Natural killer cell (primary cell): ENCODE measurements around the gene KY. TPM values are rescaled to one million over a fixed set of nuclear protein-coding genes. Genes with fewer than 3 reads are reported as not detected.
"Not testable (repeated sequence)": the region's sequence is repeated elsewhere in the genome, so short reads cannot be mapped to it uniquely, and the experiment has no call there.

Experiments used
- ATAC-seq, 3 donors: fragments of 150-1000 bp in 2 of 3; fragments of 200-7000 bp in 1 of 3; cut with Tn5 transposase; 1 replicate in 1 of 3; 2 replicates in 2 of 3; pipeline ENCODE4 v1.10.0; 2021; ENCODE audit warnings: mild to moderate bottlenecking in 2 of 3, moderate library complexity in 2 of 3
- DNase-seq, 2 donors: peaks; one replicate each; pipeline versions ENCODE4 v3.0.0 to v3.0.0-alpha.2; 2013 to 2021; ENCODE audit warnings: mixed read lengths in 1 of 2
- H3K27ac ChIP-seq: one replicate; pipeline ENCODE4 v1.5.1; 2013; ENCODE audit warnings: mild to moderate bottlenecking, low read length
- H3K27me3 ChIP-seq: one replicate; pipeline ENCODE4 v1.6.1; 2013; ENCODE audit warnings: low read length; ENCODE audit not compliant: control insufficient read depth, insufficient read depth
- H3K36me3 ChIP-seq: one replicate; pipeline ENCODE4 v1.6.1; 2013; ENCODE audit warnings: low read length; ENCODE audit not compliant: control insufficient read depth, insufficient read depth
- H3K4me1 ChIP-seq: one replicate; pipeline ENCODE4 v1.6.1; 2013; ENCODE audit warnings: low read length; ENCODE audit not compliant: control insufficient read depth, insufficient read depth
- H3K4me3 ChIP-seq: one replicate; pipeline ENCODE4 v1.5.1; 2013; ENCODE audit warnings: low read length
- H3K9me3 ChIP-seq: one replicate; pipeline ENCODE4 v1.6.1; 2013; ENCODE audit warnings: low read length; ENCODE audit not compliant: control insufficient read depth, insufficient read depth
- H3K27ac Mint-ChIP-seq, 2 donors: one replicate each; pipeline ENCODE4 v1.8.0; 2022; ENCODE audit warnings: mild to moderate bottlenecking in 2 of 2, mixed read lengths in 2 of 2, moderate library complexity in 1 of 2
- H3K27me3 Mint-ChIP-seq, 2 donors: one replicate each; pipeline ENCODE4 v1.8.0; 2022; ENCODE audit warnings: low read depth in 2 of 2, mixed read lengths in 2 of 2
- H3K36me3 Mint-ChIP-seq: one replicate; pipeline ENCODE4 v1.8.0; 2022; ENCODE audit warnings: mixed read lengths
- H3K4me1 Mint-ChIP-seq, 2 donors: one replicate each; pipeline ENCODE4 v1.8.0; 2022; ENCODE audit warnings: mixed read lengths in 2 of 2
- H3K4me3 Mint-ChIP-seq: one replicate; pipeline ENCODE4 v1.8.0; 2022; ENCODE audit warnings: mild to moderate bottlenecking, moderate library complexity, mixed read lengths
- H3K9me3 Mint-ChIP-seq, 2 donors: one replicate each; pipeline ENCODE4 v1.8.0; 2022; ENCODE audit warnings: mixed read lengths in 2 of 2
- WGBS: methylation state at CpG from one replicate; pipeline ENCODE4 v1.1.7; 2013; ENCODE audit warnings: missing lambda C conversion rate; ENCODE audit not compliant: insufficient coverage; 5-methylcytosine and 5-hydroxymethylcytosine counted together
- intact Hi-C: fragments of 100-400 bp; cut with micrococcal nuclease; formaldehyde crosslinking; loops from one replicate; pipeline ENCODE4 v1.14.2; 2022
- total RNA-seq, 4 donors: library from RNA; stranded (reverse); fragments of 120-200 nt in 1 of 4; gene quantifications; one replicate each; pipeline versions ENCODE4 v1.2.3 to v1.2.4, GENCODE V29; 2013 to 2022
- TF ChIP-seq, protein P1 (sequence below): fragments of 200-600 bp; IDR thresholded peaks from one replicate; pipeline ENCODE4 v1.8.0; 2022; ENCODE audit warnings: antibody characterized with exemption

KY gene
- total RNA-seq, 3 donors from 2014 or later (not counting 1 experiment from before 2014, with no cell fraction given) = 0.15 TPM; not detected in 2

DNA sequence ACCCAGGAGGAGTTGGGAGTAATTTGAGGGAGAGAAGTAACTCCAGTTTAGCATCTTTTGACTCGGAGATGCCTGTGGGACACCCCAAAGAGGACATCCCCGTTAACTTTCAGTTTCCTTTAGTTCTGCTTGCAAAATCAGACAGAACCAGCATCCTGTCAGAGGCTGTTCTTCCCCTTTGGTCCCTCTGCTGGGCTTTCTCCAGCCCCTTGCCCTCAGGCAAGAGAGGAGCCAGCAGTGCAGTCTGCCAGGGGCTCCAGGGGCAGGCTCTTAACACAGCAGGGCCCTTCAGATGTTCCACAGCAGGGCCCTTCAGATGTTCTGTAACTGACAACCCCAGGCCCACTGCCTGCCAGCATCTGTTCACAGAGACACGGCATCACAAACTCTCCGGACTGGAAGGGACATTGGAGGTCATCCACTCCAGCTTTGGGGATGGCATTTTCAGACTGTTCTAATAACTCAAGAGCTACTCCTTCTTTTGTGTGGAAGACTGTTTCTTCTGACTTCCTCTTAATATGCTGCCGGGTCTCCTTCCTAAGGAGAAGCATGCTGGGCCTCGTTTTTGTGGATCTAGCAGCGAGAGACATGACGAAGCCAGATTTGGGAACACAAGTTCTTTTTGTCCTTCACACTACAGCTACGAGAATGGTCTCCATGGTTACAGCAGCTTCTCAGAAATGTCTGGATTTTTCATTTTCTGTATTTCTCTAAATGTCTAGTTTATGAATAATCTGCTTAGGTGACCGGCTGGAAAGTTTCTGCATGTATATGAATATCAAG lies 51.9 kb downstream of the KY start:
- peaks cover 6% of the 10 kb centered on the region for H3K4me1 ChIP-seq
- ATAC-seq = no peak
- no peak for DNase-seq
- no peak overlapping the region for H3K4me3 Mint-ChIP-seq
- H3K27me3 Mint-ChIP-seq = peaks cover 0 to 4% of the 10 kb centered on the region in 2 donors
- no peak overlapping the region for H3K4me3 ChIP-seq
- no peaks in the 10 kb centered on the region for H3K36me3 Mint-ChIP-seq
- no peaks in the 10 kb centered on the region for H3K27me3 ChIP-seq
- peaks cover 0 to 5% of the 10 kb centered on the region in 2 donors for H3K4me1 Mint-ChIP-seq
- no peaks in the 10 kb centered on the region for H3K36me3 ChIP-seq
- WGBS = 72% methylated on average over 9 of the region's 10 CpGs
- no peak overlapping the region for H3K27ac Mint-ChIP-seq
- intact Hi-C loops = no loop called here
- no peaks in the 10 kb centered on the region for H3K9me3 ChIP-seq
- TF ChIP-seq, protein P1, sequence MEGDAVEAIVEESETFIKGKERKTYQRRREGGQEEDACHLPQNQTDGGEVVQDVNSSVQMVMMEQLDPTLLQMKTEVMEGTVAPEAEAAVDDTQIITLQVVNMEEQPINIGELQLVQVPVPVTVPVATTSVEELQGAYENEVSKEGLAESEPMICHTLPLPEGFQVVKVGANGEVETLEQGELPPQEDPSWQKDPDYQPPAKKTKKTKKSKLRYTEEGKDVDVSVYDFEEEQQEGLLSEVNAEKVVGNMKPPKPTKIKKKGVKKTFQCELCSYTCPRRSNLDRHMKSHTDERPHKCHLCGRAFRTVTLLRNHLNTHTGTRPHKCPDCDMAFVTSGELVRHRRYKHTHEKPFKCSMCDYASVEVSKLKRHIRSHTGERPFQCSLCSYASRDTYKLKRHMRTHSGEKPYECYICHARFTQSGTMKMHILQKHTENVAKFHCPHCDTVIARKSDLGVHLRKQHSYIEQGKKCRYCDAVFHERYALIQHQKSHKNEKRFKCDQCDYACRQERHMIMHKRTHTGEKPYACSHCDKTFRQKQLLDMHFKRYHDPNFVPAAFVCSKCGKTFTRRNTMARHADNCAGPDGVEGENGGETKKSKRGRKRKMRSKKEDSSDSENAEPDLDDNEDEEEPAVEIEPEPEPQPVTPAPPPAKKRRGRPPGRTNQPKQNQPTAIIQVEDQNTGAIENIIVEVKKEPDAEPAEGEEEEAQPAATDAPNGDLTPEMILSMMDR = no peak
- no peak overlapping the region for H3K27ac ChIP-seq
- no peaks in the 10 kb centered on the region for H3K9me3 Mint-ChIP-seq

DNA sequence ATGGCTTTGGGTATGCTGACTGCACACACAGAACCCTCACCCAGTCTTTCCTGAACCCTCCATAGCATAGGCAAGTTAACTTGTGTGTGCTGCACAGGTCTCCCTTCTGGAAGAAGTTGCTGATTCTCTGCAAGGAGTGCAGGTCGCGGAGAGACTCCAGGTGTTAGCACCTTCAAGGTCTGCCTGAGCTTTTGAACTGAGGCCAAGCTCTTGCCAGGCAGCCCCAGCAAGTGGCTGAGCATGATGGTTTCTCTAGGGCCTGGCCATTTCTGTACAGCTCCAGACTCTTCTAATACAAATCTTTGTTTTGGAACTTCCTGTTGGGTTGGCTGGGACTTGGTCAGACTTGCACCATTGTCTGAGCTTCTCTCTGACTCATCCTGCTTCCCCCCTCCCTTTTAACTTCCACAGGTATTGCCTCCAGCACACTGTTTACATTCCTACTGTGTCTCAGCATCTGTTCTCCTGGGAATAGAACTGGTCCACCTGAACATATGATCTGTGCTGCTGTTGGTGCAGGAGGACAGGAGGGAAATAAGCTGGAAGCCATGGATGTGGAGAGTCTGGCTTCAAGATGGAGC lies 53.3 kb downstream of the KY start:
- Histone ChIP-seq H3K27me3 (no peaks in the 10 kb centered on the region), H3K9me3 (no peaks in the 10 kb centered on the region), H3K4me1 (peaks cover 6% of the 10 kb centered on the region), H3K36me3 (no peaks in the 10 kb centered on the region), H3K27ac (no peak overlapping the region), H3K4me3 (no peak overlapping the region)
- intact Hi-C loops = no loop called here
- TF ChIP-seq, protein P1 = no peak
- no peak for DNase-seq
- no peak for ATAC-seq
- Mint-ChIP-seq H3K27ac (no peak overlapping the region), H3K27me3 (peaks cover 0 to 4% of the 10 kb centered on the region in 2 donors), H3K36me3 (no peaks in the 10 kb centered on the region), H3K4me1 (peaks cover 0 to 5% of the 10 kb centered on the region in 2 donors), H3K9me3 (no peaks in the 10 kb centered on the region), H3K4me3 (no peak overlapping the region)
- 73% methylated on average over 2 of the region's 2 CpGs for WGBS

DNA sequence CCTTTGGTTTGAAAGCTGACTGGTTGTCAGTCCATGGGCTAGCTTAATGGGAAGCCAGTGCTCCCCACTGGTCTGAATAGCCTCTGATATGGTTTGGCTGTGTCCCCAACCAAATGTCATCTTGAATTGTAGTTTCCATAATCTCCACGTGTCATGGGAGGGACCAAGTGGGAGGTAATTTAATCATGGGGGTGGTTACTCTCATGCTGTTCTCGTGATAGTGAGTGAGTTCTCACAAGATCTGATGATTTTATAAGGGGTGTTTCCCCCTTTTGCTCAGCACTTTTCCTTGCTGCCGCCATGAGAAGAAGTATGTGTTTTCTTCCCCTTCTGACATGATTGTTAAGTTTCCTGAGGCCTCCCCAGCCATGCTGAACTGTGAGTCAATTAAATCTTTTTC lies 55.8 kb downstream of the KY start:
- H3K27ac ChIP-seq, H3K9me3 Mint-ChIP-seq, H3K4me1 Mint-ChIP-seq, H3K4me3 ChIP-seq, H3K36me3 ChIP-seq, H3K4me3 Mint-ChIP-seq, H3K27me3 Mint-ChIP-seq, DNase-seq, intact Hi-C loops, H3K27me3 ChIP-seq, H3K9me3 ChIP-seq, H3K36me3 Mint-ChIP-seq, ATAC-seq, H3K27ac Mint-ChIP-seq, H3K4me1 ChIP-seq: not testable (repeated sequence)
- WGBS = 65% methylated on average over 3 of the region's 3 CpGs

DNA sequence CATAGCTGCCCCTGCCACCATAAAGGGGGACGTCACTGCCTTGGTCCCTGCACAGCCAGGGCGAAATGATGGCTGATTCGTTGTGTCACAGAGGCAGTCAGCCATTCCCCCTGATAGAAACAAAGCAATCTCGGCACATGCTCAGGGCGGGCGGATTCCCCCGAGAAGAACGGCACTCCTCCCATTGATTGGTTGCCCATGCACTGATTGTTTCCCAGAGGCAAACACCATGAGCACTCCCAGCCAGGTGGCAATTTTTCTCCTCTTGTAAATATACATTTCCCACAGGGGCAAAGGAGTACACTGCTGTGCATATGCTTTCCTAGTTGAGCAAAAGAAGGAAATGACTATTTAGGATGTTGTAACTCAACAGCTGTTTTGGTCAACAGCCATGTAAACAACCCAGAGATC lies 56.5 kb downstream of the KY start:
- ATAC-seq (no peak), DNase-seq (no peak)
- H3K9me3 ChIP-seq = no peaks in the 10 kb centered on the region
- H3K36me3 ChIP-seq = no peaks in the 10 kb centered on the region
- H3K4me3 ChIP-seq = no peak overlapping the region
- Mint-ChIP-seq H3K27ac (no peak overlapping the region), H3K36me3 (no peaks in the 10 kb centered on the region), H3K4me3 (no peak overlapping the region), H3K9me3 (no peaks in the 10 kb centered on the region), H3K4me1 (no peaks in the 10 kb centered on the region), H3K27me3 (peaks cover 4 to 7% of the 10 kb centered on the region in 2 donors)
- WGBS = 84% methylated on average over 8 of the region's 8 CpGs
- TF ChIP-seq, protein P1 = no peak
- intact Hi-C loops = no loop called here
- H3K4me1 ChIP-seq = no peaks in the 10 kb centered on the region
- H3K27ac ChIP-seq = no peak overlapping the region
- no peaks in the 10 kb centered on the region for H3K27me3 ChIP-seq
